ENCODE measurements around the gene PPP2R1A.

DNA sequence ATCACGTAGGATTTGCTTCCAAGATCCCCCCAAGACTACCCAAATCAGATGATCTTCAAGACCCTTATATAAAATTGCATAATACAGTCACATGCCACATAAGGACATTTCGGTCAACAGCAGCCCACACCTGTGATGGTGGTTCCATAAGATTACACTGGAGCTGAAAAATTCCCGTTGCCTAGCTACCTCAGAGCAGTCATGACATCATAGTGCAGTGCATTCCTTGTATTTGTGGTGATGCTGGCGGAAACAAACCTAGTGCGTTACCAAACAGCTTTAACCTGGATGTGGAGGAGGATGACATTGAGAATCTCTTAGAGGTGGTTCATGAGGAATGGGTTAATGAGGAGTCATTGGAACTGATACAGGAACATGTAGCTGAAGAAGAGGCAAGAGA is 84.3 kb downstream of the PPP2R1A start:
- TF ChIP-seq CTCF (IDR thresholded peaks at IDR 0.05) (no peak), POLR2A (IDR thresholded peaks at IDR 0.05) (no peak)
